OCI-LY3 (cell line): Measurements from ENCODE around the gene HOXC9.

Experiments
- H2AFZ ChIP-seq: fragments of 200-600, 300-600 bp; shearing (Covaris generic); 2 replicates; pipeline ENCODE4 v1.6.0; 2014; ENCODE audit warnings: antibody characterized with exemption, low read depth, low read length
- H3K27ac ChIP-seq: fragments of 200-600, 300-600 bp; sonication (generic); 2 replicates; pipeline ENCODE4 v1.5.1; 2014; ENCODE audit warnings: mild to moderate bottlenecking, low read length, moderate library complexity, mixed read lengths
- H3K27me3 ChIP-seq: fragments of 200-600, 300-600 bp; sonication (generic); 2 replicates; pipeline ENCODE4 v1.6.1; 2014; ENCODE audit warnings: low read depth, low read length, mixed read lengths
- H3K36me3 ChIP-seq: fragments of 200-600, 300-600 bp; sonication (generic); replicated peaks from 2 replicates; pipeline ENCODE3; 2014; ENCODE audit warnings: low read depth, low read length, mixed read lengths
- H3K4me1 ChIP-seq: fragments of 300-600, 200-600 bp; sonication (generic); 2 replicates; pipeline ENCODE4 v1.6.1; 2014; ENCODE audit warnings: low read length, mixed read lengths
- H3K4me2 ChIP-seq: fragments of 200-600, 300-600 bp; sonication (generic); 2 replicates; pipeline ENCODE4 v1.6.1; 2014; ENCODE audit warnings: low read length, mixed read lengths
- H3K4me3 ChIP-seq: fragments of 300-600, 200-600 bp; sonication (generic); 2 replicates; pipeline ENCODE4 v1.5.1; 2014; ENCODE audit warnings: antibody characterized with exemption, mild to moderate bottlenecking, low read length, moderate library complexity
- H3K79me2 ChIP-seq: fragments of 300-600, 200-600 bp; shearing (Covaris generic); 2 replicates; pipeline ENCODE4 v1.6.1; 2014; ENCODE audit warnings: mild to moderate bottlenecking, low read length, mixed read lengths
- H3K9ac ChIP-seq: fragments of 300-600, 200-600 bp; shearing (Covaris generic); 2 replicates; pipeline ENCODE4 v1.6.0; 2014; ENCODE audit warnings: mild to moderate bottlenecking, low read length, moderate library complexity
- H3K9me3 ChIP-seq: fragments of 200-600, 300-600 bp; shearing (Covaris generic); 2 replicates; pipeline ENCODE4 v1.6.1; 2014; ENCODE audit warnings: low read length, mixed read lengths; ENCODE audit not compliant: insufficient read depth
- H4K20me1 ChIP-seq: fragments of 200-600, 300-600 bp; sonication (generic); 2 replicates; pipeline ENCODE4 v1.6.1; 2016; ENCODE audit warnings: low read length, mixed read lengths; ENCODE audit not compliant: insufficient read depth
- EZH2phosphoT487 ChIP-seq: fragments of 200-600 bp; shearing (Covaris generic); IDR thresholded peaks from 2 replicates; pipeline ENCODE4 v1.6.1; 2018; ENCODE audit warnings: antibody characterized with exemption, mixed run types, low read depth
- TF ChIP-seq, protein P1 (sequence below): fragments of 200-600, 300-600 bp; sonication (generic); IDR thresholded peaks from 2 replicates; pipeline ENCODE4 v1.5.1; 2014; ENCODE audit warnings: antibody characterized with exemption, low read length, low read depth

The HOXC9 gene

DNA sequence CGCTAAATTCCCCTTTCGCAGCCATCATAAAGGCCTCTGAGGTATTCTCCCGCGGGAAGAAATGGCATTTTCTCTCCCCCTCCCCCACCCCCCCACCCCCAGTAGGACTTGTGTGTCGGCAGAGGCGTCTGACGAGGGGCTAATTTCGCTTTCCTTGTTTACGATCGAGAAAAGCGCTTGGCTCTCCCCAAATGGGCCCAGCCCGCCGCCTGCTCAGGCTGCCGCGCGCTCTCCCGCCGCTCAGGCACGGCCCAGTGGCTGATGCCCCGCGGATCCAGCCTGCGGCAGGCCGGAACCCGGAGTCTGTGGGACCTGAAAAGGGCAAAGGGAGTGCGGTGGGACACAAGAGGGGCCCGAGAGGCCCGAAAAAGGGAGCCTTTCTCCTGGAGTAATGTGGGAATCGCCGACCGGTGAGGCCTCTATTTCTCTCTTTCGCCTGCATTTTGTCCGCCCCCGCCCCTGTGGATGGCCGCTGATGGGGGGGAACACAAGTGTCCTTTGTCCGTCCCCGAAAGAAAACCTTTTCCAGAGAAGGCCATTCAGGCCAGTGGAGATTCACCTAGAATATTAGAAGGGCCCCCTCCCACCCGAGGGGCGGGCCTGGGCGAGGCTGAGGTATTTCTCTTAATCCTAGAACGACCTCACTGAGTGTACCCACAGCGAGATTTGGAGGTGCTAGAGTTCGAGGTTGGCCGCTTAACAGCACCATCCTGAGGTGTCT is 19.3 kb downstream of the HOXC9 start:
- Histone ChIP-seq H3K79me2 (no peaks in the 10 kb centered on the region), H3K27me3 (0 out of 2 replicates have a peak, but pooled peaks cover 7% of the 10 kb centered on the region), H3K4me2 (peak overlapping the region; percentile 93), H3K4me1 (peaks cover 44% of the 10 kb centered on the region), H4K20me1 (no peaks in the 10 kb centered on the region), H3K4me3 (peak overlapping the region; percentile 79), H2AFZ (no peak overlapping the region), H3K36me3 (no peaks in the 10 kb centered on the region), H3K27ac (no peak overlapping the region), H3K9me3 (no peaks in the 10 kb centered on the region), H3K9ac (peak overlapping the region; percentile 97)
- TF ChIP-seq, protein P1, sequence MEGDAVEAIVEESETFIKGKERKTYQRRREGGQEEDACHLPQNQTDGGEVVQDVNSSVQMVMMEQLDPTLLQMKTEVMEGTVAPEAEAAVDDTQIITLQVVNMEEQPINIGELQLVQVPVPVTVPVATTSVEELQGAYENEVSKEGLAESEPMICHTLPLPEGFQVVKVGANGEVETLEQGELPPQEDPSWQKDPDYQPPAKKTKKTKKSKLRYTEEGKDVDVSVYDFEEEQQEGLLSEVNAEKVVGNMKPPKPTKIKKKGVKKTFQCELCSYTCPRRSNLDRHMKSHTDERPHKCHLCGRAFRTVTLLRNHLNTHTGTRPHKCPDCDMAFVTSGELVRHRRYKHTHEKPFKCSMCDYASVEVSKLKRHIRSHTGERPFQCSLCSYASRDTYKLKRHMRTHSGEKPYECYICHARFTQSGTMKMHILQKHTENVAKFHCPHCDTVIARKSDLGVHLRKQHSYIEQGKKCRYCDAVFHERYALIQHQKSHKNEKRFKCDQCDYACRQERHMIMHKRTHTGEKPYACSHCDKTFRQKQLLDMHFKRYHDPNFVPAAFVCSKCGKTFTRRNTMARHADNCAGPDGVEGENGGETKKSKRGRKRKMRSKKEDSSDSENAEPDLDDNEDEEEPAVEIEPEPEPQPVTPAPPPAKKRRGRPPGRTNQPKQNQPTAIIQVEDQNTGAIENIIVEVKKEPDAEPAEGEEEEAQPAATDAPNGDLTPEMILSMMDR = no peak
- TF ChIP-seq EZH2phosphoT487 = no peak

DNA sequence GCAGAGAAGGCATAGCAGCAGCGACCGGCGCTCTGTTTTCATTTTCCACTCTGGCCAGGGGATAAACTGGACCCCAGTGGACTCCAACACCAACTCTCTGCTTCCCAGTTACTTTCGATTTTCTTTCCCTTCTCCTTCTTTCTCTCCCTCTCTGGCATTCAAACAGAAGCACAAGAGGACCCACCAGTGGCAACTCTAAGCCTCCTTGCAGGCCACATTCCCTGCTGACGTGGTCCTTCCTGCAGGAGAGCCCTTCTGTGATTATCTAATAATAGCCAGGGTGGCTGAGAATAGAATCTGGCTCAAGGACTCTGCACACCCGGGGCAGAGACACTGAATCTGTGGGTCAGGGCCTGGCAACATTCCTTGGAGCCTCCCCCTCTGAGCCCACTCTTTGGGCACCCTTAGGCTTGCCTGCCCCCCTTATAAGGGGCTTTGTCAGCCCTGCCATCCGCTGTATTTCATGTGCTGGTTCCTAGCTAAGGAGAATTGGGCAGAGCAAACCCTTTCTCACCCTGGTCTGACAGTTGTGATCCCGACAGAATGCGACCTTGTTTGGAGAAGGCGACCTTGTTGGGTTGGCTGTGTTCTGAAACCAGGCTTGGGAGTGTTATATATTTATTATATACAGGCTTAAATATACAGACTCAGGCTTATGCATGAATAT is 20.1 kb downstream of the HOXC9 start:
- Histone ChIP-seq H3K4me2 (no peak overlapping the region), H3K9ac (no peak overlapping the region), H4K20me1 (no peaks in the 10 kb centered on the region), H3K27ac (no peak overlapping the region), H3K36me3 (no peaks in the 10 kb centered on the region), H3K4me3 (no peak overlapping the region), H3K79me2 (no peaks in the 10 kb centered on the region), H3K27me3 (0 out of 2 replicates have a peak, but pooled peaks cover 7% of the 10 kb centered on the region), H3K4me1 (peaks cover 52% of the 10 kb centered on the region), H2AFZ (no peak overlapping the region), H3K9me3 (no peaks in the 10 kb centered on the region)
- TF ChIP-seq, protein P1 = no peak
- TF ChIP-seq EZH2phosphoT487 = no peak

DNA sequence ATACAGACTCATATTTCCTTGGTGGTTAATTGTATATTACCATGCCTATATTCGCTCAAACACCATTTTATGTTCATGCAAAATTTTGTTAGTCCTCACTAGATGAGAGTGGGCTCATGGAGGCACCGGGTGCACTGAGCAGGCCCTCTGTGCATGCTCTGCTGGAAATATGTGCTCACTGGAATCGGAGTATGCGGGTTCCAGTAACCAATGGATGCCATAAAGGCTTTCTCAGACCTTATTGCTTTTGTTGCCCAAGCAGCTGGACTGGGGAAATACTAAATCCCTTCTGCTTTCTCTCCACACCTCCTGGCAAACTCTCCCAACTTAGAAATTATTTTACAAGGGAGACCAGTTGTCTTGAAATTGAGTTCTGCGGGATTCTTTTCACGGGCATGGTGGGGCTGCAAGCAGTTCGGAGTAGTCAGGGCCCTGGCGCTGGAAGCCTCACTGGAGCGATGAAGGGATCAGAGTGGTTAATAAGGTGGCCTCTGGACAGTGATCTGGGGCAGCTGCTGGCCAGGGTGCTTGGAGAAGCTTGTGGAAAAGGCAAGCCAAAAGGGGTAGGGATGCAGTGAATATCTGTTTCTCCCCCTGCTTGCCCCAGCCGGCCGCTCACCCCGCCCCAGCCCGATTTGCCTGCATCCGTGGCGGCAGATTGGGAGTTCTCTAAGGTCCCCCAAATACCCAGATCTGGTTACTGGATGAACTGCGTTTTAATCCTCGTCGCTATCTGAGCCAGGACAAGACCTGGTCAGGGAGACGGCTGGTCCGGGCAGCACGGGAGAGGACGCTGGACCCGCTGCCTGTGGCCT is 20.8 kb downstream of the HOXC9 start:
- peak overlapping the region; percentile 65 for H3K9ac ChIP-seq
- peak overlapping the region; percentile 91 for H3K4me2 ChIP-seq
- no peaks in the 10 kb centered on the region for H3K36me3 ChIP-seq
- H3K4me1 ChIP-seq = peaks cover 60% of the 10 kb centered on the region
- H2AFZ ChIP-seq = no peak overlapping the region
- TF ChIP-seq EZH2phosphoT487 = no peak
- TF ChIP-seq, protein P1 = no peak
- no peaks in the 10 kb centered on the region for H3K9me3 ChIP-seq
- H4K20me1 ChIP-seq = no peaks in the 10 kb centered on the region
- H3K27ac ChIP-seq = peak overlapping the region; percentile 44; the same call in 1 of the 2 replicates
- H3K4me3 ChIP-seq = peak overlapping the region; percentile 71
- H3K79me2 ChIP-seq = no peaks in the 10 kb centered on the region
- H3K27me3 ChIP-seq = 0 out of 2 replicates have a peak, but pooled peaks cover 4% of the 10 kb centered on the region
